NCI-H2227 treated with DMSO at 0.1 percent for 48 hours (cell line): Measurements from ENCODE around the gene ZBP1.

Experiments
- DNase-seq: peaks from one replicate; lab custom pipeline; 2025; lab: John Stamatoyannopoulos, UW

ZBP1 gene

DNA sequence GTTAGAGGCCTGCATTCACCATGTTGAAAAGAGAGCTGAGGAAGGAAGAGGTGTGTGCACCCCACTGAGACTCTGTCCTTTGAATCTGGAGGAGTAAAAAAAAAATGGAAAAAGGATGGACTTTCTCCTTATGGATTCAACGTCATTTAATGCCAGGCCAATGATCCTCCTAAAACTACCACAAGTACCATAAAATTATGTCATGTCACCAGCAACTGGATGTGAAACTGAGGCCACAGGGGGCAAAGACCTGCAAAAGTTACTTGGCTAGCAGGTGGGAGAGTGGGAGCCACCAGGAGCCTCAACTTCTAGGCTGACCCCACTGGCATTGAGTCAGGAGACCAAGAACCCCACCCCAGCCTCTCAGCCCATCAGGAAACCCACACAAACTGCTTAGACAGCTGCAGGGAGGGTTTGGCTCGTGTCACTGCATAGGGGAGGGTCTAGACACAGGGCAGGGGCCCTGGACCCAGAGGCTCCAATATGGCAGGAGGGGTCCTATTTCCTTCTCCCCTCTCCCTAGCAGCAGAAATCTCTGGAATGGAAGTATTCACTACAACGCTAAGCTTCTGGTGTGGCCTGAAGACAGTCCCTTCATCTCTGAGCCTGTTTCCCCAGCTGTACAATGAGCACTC, 48.3 kb downstream of the ZBP1 start:
- DNase-seq = no peak

DNA sequence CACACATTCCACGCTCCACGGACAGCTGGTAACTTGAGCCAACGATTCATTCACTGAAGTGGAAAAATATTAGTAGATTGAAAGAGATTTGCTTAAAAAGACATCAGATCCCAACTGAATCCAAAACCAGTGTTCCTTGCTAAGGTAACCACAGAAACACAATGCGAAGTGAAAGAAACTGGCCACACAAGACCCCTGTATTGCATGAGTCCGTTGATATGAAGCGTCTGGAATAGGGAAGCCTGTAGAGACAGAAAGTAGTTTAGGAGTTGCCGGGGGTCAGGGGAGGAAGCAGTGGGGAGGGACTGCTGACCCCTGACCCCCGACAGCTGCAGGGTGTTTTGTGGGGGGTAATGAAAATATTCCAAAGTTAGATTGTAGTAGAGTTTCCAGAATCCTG, 49.3 kb downstream of the ZBP1 start:
- DNase-seq = no peak

DNA sequence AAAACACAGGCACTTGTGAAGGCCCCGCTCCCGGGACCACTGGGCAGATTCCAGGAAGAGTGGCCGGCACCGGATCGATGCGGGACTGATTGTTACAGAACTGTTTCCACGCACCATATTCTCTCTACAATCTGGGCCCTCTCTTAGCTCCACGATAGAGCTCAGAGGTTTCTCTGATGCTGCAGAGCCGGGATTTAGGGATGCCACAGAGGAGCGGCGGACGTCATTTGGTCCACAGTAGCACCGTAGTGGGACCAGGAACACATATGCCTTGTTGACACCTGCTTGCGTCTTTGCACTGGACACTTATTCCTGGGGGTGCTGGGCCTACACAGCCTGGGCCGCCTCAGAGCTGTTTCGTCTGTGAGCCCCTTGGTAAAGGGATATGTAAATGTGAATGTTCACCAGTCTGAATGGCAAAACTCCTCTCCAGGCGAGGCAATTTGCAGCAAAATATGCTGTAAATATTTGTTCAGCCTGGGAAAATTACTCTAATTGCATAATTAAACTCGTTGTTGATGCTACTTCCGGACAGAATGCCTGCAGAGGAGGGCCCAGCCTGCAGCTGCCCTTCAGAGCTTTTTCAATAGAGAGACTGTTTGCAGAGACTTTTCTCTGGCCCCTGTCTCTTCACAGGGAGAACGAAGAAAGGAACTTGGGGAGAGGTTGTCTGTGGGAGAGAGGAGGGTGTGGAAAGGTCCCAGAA, 49.9 kb downstream of the ZBP1 start:
- no peak for DNase-seq

DNA sequence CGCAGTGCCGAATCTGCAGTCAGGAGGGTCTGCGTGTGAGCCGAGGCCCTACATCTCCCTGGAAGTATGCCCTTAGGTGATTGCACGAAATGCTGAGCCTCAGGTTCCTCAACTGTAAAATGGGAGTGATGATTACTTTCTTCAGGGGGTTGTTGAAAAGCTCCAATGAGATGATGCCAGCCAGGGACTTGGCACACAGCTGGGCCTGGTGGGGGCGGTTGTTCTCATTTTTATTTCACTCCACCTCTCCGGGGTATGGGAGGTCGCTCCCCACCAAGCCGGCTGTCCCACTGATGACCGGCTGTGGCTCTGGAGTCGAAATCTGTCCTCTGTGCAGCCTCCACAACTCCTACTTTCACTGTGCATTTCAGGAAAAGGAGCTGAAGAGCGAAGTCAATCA, 51.3 kb downstream of the ZBP1 start:
- no peak for DNase-seq

DNA sequence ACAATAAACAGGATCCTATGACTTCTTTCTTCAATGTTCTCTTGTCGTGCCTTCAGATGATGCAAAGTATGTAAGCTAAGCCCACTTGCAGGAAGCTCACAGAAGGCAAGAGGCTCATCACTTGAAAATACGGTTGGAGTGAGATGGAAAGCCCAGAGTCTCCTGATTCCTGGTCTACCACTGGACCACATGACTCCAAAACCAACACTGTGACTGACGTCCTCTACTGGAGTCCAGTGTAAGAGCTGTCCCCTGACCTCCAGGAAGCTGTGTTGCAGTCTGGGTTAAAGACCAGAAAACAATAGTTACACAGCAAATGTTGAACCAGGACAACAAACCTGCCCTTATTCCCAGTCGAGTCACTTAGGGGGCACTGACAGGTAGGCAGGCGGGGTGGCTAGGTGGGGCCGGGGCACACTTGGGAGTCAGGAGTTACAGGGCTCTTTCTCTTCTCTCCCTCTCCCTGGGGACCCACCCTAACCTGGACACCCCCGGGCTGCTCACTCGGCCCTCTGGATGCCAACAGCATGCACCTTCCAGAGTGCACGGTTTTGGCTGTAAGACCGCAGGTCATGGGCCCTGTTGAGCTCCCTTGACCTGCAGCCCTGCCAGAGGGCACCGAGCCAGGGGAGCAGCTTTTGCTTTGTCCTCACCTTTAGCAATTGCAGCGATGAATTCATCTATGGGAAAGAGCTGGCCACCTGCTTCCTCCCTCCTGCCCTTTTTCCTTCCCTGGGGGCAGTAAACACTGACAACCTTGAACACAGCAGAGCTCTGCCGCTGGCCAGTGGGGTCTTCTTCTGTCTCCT, 51.9 kb downstream of the ZBP1 start:
- DNase-seq = no peak

DNA sequence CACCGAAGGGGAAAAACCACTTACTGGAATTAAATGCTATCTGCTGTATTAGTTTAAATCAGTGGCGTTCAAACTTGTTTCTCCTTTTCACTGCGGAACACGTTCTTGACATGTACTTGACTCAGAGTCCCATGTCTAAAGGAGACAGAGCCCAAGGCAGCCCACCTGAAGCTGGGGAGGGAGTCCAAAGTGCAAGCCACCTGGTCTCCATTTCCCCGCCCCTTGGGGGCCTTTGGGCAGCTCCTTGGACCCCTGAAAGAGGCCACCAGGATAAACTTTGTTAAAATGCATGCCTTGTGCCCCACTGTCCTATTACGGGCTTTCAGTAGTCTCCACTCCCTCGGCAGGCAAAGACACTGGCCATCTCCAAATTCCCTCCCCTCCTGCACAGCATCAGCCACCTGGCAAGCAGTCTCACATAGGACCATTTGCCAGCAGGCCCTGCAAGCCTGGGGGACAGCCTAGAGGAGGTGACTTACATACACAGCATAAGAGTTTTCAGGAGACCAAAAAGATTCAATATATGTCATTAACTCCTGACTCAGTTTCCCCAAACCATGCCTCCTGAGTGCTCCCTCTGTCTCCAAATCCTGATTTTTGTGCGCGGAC, 52.7 kb downstream of the ZBP1 start:
- no peak for DNase-seq

GRCh38 chr20:57566803-57567459, 53.3 kb downstream of the ZBP1 start:
- no peak for DNase-seq

- DNase-seq = no peak
These were observed 53.8 kb downstream of the ZBP1 start for GRCh38 chr20:57566399-57566798.

DNA sequence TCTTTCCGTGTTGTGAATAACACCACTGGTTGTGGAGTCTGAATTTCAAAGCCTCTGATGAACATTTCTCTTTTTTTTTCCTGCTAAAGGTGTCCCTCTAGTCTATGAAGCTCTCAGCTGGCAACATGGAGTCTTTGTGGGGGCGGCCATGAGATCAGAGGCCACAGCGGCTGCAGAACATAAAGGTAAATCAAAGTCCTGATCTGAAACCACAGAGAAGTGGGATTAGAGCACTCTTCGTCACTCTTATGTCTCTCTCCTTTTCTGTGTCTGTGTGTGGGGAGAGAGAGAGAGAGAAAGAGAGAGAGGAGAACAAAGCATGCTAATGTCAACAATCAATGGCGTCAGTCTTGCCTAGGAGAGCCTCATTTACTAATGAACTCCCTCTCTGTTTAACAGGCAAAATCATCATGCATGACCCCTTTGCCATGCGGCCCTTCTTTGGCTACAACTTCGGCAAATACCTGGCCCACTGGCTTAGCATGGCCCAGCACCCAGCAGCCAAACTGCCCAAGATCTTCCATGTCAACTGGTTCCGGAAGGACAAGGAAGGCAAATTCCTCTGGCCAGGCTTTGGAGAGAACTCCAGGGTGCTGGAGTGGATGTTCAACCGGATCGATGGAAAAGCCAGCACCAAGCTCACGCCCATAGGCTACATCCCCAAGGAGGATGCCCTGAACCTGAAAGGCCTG, 55.1 kb downstream of the ZBP1 start:
- no peak for DNase-seq

- no peak for DNase-seq
These were observed 55.9 kb downstream of the ZBP1 start for GRCh38 chr20:57564180-57564802.

DNA sequence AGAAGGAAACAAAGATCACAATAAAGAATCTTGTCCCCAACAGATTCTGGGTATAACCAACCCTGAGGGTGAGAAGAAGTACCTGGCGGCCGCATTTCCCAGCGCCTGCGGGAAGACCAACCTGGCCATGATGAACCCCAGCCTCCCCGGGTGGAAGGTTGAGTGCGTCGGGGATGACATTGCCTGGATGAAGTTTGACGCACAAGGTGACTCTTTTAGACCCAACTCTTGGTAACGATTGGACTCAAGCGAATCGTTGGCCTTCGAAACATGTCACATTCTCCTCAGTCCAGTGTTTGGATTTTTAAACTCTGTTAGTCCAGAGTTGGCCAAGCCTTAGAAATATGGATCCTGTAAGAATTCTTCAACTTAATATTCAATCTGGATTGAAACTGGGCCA, 56.7 kb downstream of the ZBP1 start:
- no peak for DNase-seq

DNA sequence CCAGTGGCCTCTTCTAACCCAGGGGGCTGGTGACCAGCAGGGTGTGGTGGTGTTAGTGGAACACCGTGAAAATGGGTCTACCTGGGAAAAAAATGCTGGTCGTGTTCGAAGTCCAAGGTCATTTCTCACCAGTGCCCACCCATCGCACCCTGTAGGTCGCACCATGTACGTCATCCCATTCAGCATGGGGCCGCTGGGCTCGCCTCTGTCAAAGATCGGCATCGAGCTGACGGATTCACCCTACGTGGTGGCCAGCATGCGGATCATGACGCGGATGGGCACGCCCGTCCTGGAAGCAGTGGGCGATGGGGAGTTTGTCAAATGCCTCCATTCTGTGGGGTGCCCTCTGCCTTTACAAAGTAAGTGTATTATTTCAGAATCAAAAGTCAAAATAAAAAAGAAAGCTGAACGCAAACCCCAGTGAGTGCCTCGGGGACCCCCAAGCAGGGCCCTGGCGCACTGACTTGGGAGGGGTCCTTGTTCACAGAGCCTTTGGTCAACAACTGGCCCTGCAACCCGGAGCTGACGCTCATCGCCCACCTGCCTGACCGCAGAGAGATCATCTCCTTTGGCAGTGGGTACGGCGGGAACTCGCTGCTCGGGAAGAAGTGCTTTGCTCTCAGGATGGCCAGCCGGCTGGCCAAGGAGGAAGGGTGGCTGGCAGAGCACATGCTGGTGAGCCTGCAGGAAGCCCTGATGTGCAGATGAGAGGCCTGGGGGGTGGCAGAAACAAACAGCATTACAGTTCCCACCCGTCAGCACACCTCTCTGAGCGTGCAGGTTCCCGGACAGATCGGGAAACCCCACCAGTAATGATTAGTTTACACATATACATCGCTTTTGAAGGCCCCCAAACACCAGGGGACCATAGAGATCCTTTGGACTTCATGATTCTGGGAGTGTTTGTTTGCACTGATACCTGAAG, 57.4 kb downstream of the ZBP1 start:
- DNase-seq = no peak

DNA sequence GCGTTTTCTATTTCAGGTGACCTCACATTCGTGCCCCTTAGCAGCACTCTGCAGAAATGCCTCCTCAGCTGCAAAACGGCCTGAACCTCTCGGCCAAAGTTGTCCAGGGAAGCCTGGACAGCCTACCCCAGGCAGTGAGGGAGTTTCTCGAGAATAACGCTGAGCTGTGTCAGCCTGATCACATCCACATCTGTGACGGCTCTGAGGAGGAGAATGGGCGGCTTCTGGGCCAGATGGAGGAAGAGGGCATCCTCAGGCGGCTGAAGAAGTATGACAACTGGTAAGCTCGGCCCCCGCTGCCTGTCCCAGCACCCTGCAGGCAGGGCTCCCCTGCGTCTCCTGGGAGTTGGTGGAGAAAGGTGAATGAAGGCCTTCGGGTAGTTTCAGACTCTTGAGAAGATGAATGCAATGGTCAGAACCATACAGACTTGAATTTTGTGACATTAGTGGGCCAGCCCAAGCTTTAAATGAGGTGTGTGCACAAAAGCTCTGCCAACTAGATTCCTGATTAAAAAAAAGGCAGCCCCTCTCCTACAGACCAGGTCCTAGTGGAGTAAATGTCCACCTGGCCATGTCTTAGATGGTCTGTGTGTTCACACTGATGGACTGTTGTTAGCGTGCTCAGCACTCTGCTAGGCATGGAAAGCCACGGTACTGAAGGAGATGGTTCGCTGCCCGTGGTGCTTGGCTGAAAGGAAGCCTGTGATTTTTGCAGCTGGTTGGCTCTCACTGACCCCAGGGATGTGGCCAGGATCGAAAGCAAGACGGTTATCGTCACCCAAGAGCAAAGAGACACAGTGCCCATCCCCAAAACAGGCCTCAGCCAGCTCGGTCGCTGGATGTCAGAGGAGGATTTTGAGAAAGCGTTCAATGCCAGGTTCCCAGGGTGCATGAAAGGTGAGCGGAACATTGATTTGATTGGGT, 58.6 kb downstream of the ZBP1 start:
- no peak for DNase-seq

DNA sequence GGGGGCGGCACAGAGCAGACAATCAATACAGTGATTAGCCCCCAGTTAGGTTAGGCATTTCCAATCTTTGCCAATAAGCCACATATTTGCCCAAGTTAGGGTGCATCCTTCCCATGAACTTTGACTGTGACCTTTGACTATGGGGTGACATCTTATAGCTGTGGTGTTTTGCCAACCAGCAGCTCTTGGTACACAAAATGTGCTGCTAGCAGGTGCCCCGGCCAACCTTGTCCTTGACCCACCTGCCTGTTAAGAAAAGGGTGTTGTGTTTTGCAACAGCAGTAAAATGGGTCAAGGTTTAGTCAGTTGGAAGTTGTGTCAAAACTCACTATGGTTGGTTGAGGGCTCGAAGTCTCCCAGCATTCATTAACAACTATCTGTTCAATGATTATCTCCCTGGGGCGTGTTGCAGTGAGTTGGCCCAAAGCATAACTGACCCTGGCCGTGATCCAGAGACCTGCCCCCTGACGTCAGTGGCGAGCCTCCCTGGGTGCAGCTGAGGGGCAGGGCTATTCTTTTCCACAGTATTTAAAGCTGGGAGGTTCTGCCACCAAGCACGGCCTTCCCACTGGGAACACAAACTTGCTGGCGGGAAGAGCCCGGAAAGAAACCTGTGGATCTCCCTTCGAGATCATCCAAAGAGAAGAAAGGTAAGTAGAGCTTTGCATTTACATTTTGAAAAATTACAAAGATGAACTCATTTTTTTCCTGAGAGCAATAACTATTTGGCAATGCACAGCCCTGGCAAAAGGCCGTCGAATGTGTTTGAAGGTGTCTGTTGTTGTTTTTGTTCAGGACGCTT, 59.5 kb downstream of the ZBP1 start, which contains the start of gene PCK1:
TSS of gene PCK1 (plus strand) at position 557 of the 802 bp plus-strand sequence. CDS start 302 bp downstream, outside the sequence.
- DNase-seq = no peak

- DNase-seq = no peak
These were observed 60.3 kb downstream of the ZBP1 start for GRCh38 chr20:57559658-57560553.

DNA sequence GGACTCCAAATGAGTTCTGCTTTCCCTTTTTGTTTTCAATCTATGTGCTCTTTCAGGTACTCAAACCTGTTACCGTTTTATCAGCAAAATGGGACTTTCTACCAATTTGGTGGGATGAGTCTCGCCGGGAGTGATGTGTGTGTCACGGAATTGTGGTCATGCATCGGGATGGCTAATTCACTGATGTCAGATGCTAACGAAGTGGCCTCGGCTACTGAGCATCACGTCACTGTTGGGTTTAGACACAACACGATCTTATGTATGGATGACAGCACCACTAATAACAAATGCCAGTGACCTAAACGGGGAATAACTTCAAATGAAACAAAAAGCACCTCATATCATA, 61.0 kb downstream of the ZBP1 start:
- DNase-seq = no peak
